Neural cell (in vitro differentiated cells): ENCODE data around the gene ITFG1.
"Not testable (repeated sequence)": the region's sequence is repeated elsewhere in the genome, so short reads cannot be mapped to it uniquely, and the experiment has no call there.

ENCODE experiments used
- CTCF ChIP-seq: fragments of 450-650 bp; IDR thresholded peaks from 2 replicates; pipeline ENCODE4 v1.5.1; 2014; ENCODE audit warnings: antibody characterized with exemption, mild to moderate bottlenecking, moderate library complexity; ENCODE audit not compliant: poor library complexity, severe bottlenecking
- EZH2 ChIP-seq: fragments of 200-600, 300-800 bp; shearing (Covaris generic), sonication (generic); IDR thresholded peaks from 2 replicates; pipeline ENCODE4 v1.6.1; 2014; ENCODE audit warnings: antibody characterized with exemption, low read length, borderline replicate concordance, mild to moderate bottlenecking; ENCODE audit not compliant: insufficient read depth, poor library complexity, severe bottlenecking
- MXI1 ChIP-seq: fragments of 450-650 bp; conservative IDR thresholded peaks from 2 replicates; pipeline ENCODE4 v1.6.1; 2014; ENCODE audit warnings: antibody characterized with exemption, mild to moderate bottlenecking; ENCODE audit not compliant: poor library complexity, severe bottlenecking
- POLR2AphosphoS5 ChIP-seq: IDR thresholded peaks from 2 replicates; pipeline ENCODE4 v1.6.1; 2012
- RAD21 ChIP-seq: fragments of 450-650 bp; conservative IDR thresholded peaks from 2 replicates; pipeline ENCODE4 v1.6.1; 2014; ENCODE audit warnings: antibody characterized with exemption, mild to moderate bottlenecking, moderate library complexity
- REST ChIP-seq: IDR thresholded peaks from 2 replicates; pipeline ENCODE4 v1.6.1; 2012; ENCODE audit warnings: borderline replicate concordance
- TAF1 ChIP-seq: IDR thresholded peaks from 2 replicates; pipeline ENCODE4 v1.6.1; 2012; ENCODE audit warnings: low read depth

- not testable (repeated sequence) for TF ChIP-seq POLR2AphosphoS5, CTCF, EZH2, RAD21, REST, MXI1, TAF1
These were observed 111.8 kb downstream of the ITFG1 start for GRCh38 chr16:47349029-47349428.
